Endodermal cell (in vitro differentiated cells): ENCODE data around the gene CNOT4. TPM values are rescaled to one million over a fixed set of nuclear protein-coding genes. Genes with fewer than 3 reads are reported as not detected.

Experiments
- DNase-seq: peaks from one replicate; pipeline ENCODE4 v3.0.0-alpha.2; 2017
- H3K27ac ChIP-seq: 2 replicates; pipeline ENCODE4 v1.5.1; 2013; ENCODE audit warnings: mild to moderate bottlenecking, low read depth, low read length, moderate library complexity
- H3K27me3 ChIP-seq: 2 replicates; pipeline ENCODE4 v1.6.1; 2013; ENCODE audit warnings: mild to moderate bottlenecking, low read length, moderate library complexity; ENCODE audit not compliant: insufficient read depth, control insufficient read depth, poor library complexity, severe bottlenecking
- H3K36me3 ChIP-seq: 2 replicates; pipeline ENCODE4 v1.7.0; 2013; ENCODE audit warnings: mild to moderate bottlenecking, low read length, moderate library complexity; ENCODE audit not compliant: control insufficient read depth, insufficient read depth
- H3K4me1 ChIP-seq: one replicate; pipeline ENCODE4 v1.7.0; 2013; ENCODE audit warnings: low read length; ENCODE audit not compliant: control insufficient read depth, insufficient read depth
- H3K4me3 ChIP-seq: 2 replicates; pipeline ENCODE4 v1.5.1; 2013; ENCODE audit warnings: mild to moderate bottlenecking, low read length, moderate library complexity
- H3K9ac ChIP-seq: 2 replicates; pipeline ENCODE4 v1.6.1; 2013; ENCODE audit warnings: mild to moderate bottlenecking, low read length, moderate library complexity; ENCODE audit not compliant: poor library complexity, severe bottlenecking; ENCODE audit errors: extremely low read depth
- H3K9me3 ChIP-seq: 2 replicates; pipeline ENCODE4 v1.6.1; 2013; ENCODE audit warnings: mild to moderate bottlenecking, low read length, moderate library complexity; ENCODE audit not compliant: control insufficient read depth
- H3K27ac Mint-ChIP-seq: 2 replicates; pipeline ENCODE4 v1.8.0; 2020; ENCODE audit warnings: mixed read lengths
- H3K27me3 Mint-ChIP-seq: 2 replicates; pipeline ENCODE4 v1.8.0; 2021; ENCODE audit warnings: mild to moderate bottlenecking, mixed read lengths; ENCODE audit not compliant: insufficient read depth
- H3K36me3 Mint-ChIP-seq: 2 replicates; pipeline ENCODE4 v1.8.0; 2020; ENCODE audit warnings: low read depth, mixed read lengths
- H3K4me1 Mint-ChIP-seq: 2 replicates; pipeline ENCODE4 v1.8.0; 2020; ENCODE audit warnings: mixed read lengths
- H3K4me3 Mint-ChIP-seq: 2 replicates; pipeline ENCODE4 v1.8.0; 2020; ENCODE audit warnings: mild to moderate bottlenecking, moderate library complexity, mixed read lengths
- H3K9me3 Mint-ChIP-seq: 2 replicates; pipeline ENCODE4 v1.8.0; 2020; ENCODE audit warnings: mild to moderate bottlenecking, mixed read lengths
- CTCF ChIP-seq: fragments of 200-600 bp; sonication (generic); conservative IDR thresholded peaks from 2 replicates; pipeline ENCODE4 v1.5.0; 2021; ENCODE audit warnings: antibody characterized with exemption, mild to moderate bottlenecking
- WGBS, 2 experiments: methylation state at CpG; one replicate each; pipeline versions ENCODE4 v1.1.5 to v1.1.7; 2013; ENCODE audit warnings: missing lambda C conversion rate in 2 of 2, mixed read lengths in 1 of 2; ENCODE audit not compliant: insufficient coverage in 1 of 2, insufficient read length in 1 of 2; 5-methylcytosine and 5-hydroxymethylcytosine counted together
- total RNA-seq, 2 donors: library from RNA; stranded (reverse); fragmentation: NEBNext Ultra II Directional in 1 of 2; extraction: Animal tissue kit (Norgen Biotek cat#: 25700) in 1 of 2; gene quantifications; 2 replicates in 1 of 2; 3 replicates in 1 of 2; pipeline ENCODE4 v1.2.1, GENCODE V29; 2021

CNOT4 gene
- total RNA-seq, 2 donors from 2014 or later: 22.7 to 23.8 TPM

GRCh38 chr7:135509589-135509838, 388 bp downstream of the CNOT4 start:
- H3K9me3 ChIP-seq: no peaks in the 10 kb centered on the region
- H3K9ac ChIP-seq: peak overlapping the region; percentile 93
- H3K4me1 Mint-ChIP-seq: peaks cover 9% of the 10 kb centered on the region
- peaks cover 8% of the 10 kb centered on the region for H3K27me3 ChIP-seq
- 0% methylated on average over 3 to 14 of the region's 14 CpGs for WGBS, 2 experiments
- no peaks in the 10 kb centered on the region for H3K27me3 Mint-ChIP-seq
- DNase-seq: no peak
- H3K4me3 ChIP-seq: peak overlapping the region; percentile 95
- TF ChIP-seq CTCF: no peak
- H3K36me3 Mint-ChIP-seq: peaks cover 3% of the 10 kb centered on the region
- H3K4me1 ChIP-seq: peaks cover 9% of the 10 kb centered on the region
- no peak overlapping the region for H3K4me3 Mint-ChIP-seq
- no peaks in the 10 kb centered on the region for H3K36me3 ChIP-seq
- H3K27ac ChIP-seq: peak overlapping the region; percentile 90
- no peaks in the 10 kb centered on the region for H3K9me3 Mint-ChIP-seq
- no peak overlapping the region for H3K27ac Mint-ChIP-seq

- H3K9me3 ChIP-seq: no peaks in the 10 kb centered on the region
- H3K36me3 ChIP-seq: no peaks in the 10 kb centered on the region
- H3K4me3 ChIP-seq: peak overlapping the region; percentile 95
- WGBS, 2 experiments: 0 to 2% methylated on average over 7 to 17 of the region's 17 CpGs
- peaks cover 9% of the 10 kb centered on the region for H3K4me1 ChIP-seq
- Mint-ChIP-seq H3K4me1 (peaks cover 9% of the 10 kb centered on the region), H3K36me3 (peaks cover 3% of the 10 kb centered on the region), H3K4me3 (no peak overlapping the region), H3K27ac (no peak overlapping the region), H3K27me3 (no peaks in the 10 kb centered on the region), H3K9me3 (no peaks in the 10 kb centered on the region)
- peak; percentile 71 for DNase-seq
- no peak for TF ChIP-seq CTCF
- peaks cover 7% of the 10 kb centered on the region for H3K27me3 ChIP-seq
- H3K27ac ChIP-seq: peak overlapping the region; percentile 90
- H3K9ac ChIP-seq: peak overlapping the region; percentile 93
These were observed 866 bp downstream of the CNOT4 start for GRCh38 chr7:135508883-135509588.

- WGBS, 2 experiments: 93 to 94% methylated on average over 2 of the region's 2 CpGs
- no peaks in the 10 kb centered on the region for H3K36me3 ChIP-seq
- H3K27me3 ChIP-seq: no peaks in the 10 kb centered on the region
- H3K36me3 Mint-ChIP-seq: peaks cover 3% of the 10 kb centered on the region
- no peak overlapping the region for H3K27ac ChIP-seq
- H3K9ac ChIP-seq: no peak overlapping the region
- no peak overlapping the region for H3K4me3 Mint-ChIP-seq
- H3K4me3 ChIP-seq: no peak overlapping the region
- TF ChIP-seq CTCF: no peak
- peaks cover 12% of the 10 kb centered on the region for H3K4me1 Mint-ChIP-seq
- no peak overlapping the region for H3K27ac Mint-ChIP-seq
- H3K4me1 ChIP-seq: no peaks in the 10 kb centered on the region
- H3K27me3 Mint-ChIP-seq: no peaks in the 10 kb centered on the region
- H3K9me3 Mint-ChIP-seq: no peaks in the 10 kb centered on the region
- no peak for DNase-seq
- H3K9me3 ChIP-seq: no peaks in the 10 kb centered on the region
These were observed 8.5 kb downstream of the CNOT4 start for GRCh38 chr7:135501402-135501801.
